Smooth muscle cell of trachea (primary cell): ENCODE measurements around the gene ZNF792. TPM values are rescaled to one million over a fixed set of nuclear protein-coding genes. Genes with fewer than 3 reads are reported as not detected.

ENCODE experiments used
- total RNA-seq: library from RNA; depleted of rRNA; stranded (reverse); fragments of >200 nt; gene quantifications from 2 replicates; pipeline ENCODE4 v1.2.1, GENCODE V29; 2014

The ZNF792 gene
- 5.1 and 5.2 TPM in 2 replicates for total RNA-seq

GRCh38 chr19:34963573-34964406, at the start of gene ZNF792:
TSS of gene ZNF792 (minus strand) at chr19:34964229. CDS start at chr19:34963662, 567 bp downstream.

GRCh38 chr19:34999498-35000337, 35.7 kb upstream of the ZNF792 start, which contains the start of gene GRAMD1A:
TSS of gene GRAMD1A (plus strand) at chr19:35000323. CDS start at chr19:35000479, 156 bp downstream.

GRCh38 chr19:34926685-34927375, 37.2 kb downstream of the ZNF792 start, which contains the start of gene ZNF30:
TSS of gene ZNF30 (plus strand) at chr19:34926903. CDS start at chr19:34929948, 3,045 bp downstream.

Other genes with a start within 250 kb of the ZNF792 start
- gene ZNF181, start 230.0 kb downstream of the ZNF792 start, total RNA-seq: 16.4 and 19.2 TPM in 2 replicates
- 8.8 and 9.5 TPM in 2 replicates for gene ZNF599, start 191.0 kb downstream of the ZNF792 start, total RNA-seq
- gene ZNF30, start 37.3 kb downstream of the ZNF792 start, total RNA-seq: 2.9 and 3.6 TPM in 2 replicates
- gene GRAMD1A, start 36.1 kb upstream of the ZNF792 start, total RNA-seq: 23.6 and 34.7 TPM in 2 replicates
- 7.4 and 12.9 TPM in 2 replicates for gene SCN1B, start 66.2 kb upstream of the ZNF792 start, total RNA-seq
- not detected in 2 replicates for gene HPN, start 77.5 kb upstream of the ZNF792 start, total RNA-seq
- gene FXYD3, start 151.6 kb upstream of the ZNF792 start, total RNA-seq: not detected in 2 replicates
- 0.29 and 1.7 TPM in 2 replicates for gene LGI4, start 170.8 kb upstream of the ZNF792 start, total RNA-seq
- gene FXYD1, start 174.6 kb upstream of the ZNF792 start, total RNA-seq: 0.44 and 5.8 TPM in 2 replicates
- gene FXYD7, start 179.0 kb upstream of the ZNF792 start, total RNA-seq: not detected in 2 replicates
- 23.3 and 44.5 TPM in 2 replicates for gene FXYD5, start 190.5 kb upstream of the ZNF792 start, total RNA-seq